HG03280 (cell line): ENCODE data around the gene TCF3.

Source experiments
- ATAC-seq: cut with Tn5 transposase; IDR thresholded peaks from one replicate; pipeline ENCODE4 v1.9.1; 2021; ENCODE audit warnings: mild to moderate bottlenecking, moderate library complexity; ENCODE audit not compliant: unreplicated experiment

Gene TCF3

DNA sequence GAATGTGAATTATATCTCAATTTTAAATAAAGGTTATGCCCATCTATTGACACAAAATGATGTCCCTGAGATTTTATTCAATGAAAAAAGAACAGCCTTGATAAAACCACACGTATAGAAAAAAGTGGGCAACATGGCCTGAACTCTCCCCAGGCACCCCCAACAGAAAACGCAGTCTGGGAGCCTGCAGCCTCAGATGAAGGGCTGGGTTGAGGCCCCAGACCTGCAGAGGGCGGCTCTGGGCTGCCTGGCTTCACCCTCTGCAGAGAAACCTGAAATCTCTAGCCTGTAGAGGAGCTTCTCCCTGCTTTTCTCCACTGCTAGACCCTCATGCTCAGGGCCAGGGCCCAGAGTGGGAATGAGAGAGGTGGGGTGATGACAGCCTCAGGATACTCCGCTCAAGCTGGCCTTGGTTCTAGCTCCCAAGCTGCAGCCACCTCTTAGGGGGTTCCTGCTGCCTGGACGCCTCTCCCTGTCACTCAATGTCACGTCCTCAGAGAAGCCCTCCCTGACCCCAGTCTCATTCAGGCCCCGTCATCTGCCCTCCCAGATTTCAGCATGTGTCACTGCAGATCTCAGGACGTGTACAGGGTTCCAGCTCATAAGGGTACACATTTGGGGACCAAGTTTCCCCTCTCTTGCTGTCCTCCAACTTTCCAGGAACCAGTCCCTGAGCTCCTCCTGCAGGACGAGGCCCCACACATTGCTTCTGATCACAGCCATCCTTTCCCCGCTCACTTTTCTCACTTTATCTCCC lies 61.6 kb downstream of the TCF3 start:
- ATAC-seq: no peak

GRCh38 chr19:1587872-1588271 lies 64.5 kb downstream of the TCF3 start:
- ATAC-seq: no peak

DNA sequence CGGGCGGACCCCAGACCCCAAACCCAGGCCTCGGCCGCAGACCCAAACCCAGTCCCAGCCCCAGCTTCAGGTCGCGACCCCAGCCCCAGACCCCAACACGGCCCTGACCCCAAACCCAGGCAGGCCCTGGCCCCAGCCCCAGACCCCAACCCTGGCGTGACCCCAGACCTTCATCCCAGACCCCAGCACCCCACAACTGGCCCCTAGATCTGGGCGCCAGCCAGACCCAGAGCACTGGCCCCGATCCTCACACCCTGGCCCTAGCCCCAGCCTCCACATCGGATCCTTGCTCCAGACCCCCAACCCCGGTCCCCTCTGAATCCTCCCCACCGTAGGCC lies 67.2 kb downstream of the TCF3 start:
- no peak for ATAC-seq

GRCh38 chr19:1584500-1585242 lies 67.7 kb downstream of the TCF3 start:
- ATAC-seq: no peak

GRCh38 chr19:1582201-1582600 lies 70.2 kb downstream of the TCF3 start:
- ATAC-seq: no peak

DNA sequence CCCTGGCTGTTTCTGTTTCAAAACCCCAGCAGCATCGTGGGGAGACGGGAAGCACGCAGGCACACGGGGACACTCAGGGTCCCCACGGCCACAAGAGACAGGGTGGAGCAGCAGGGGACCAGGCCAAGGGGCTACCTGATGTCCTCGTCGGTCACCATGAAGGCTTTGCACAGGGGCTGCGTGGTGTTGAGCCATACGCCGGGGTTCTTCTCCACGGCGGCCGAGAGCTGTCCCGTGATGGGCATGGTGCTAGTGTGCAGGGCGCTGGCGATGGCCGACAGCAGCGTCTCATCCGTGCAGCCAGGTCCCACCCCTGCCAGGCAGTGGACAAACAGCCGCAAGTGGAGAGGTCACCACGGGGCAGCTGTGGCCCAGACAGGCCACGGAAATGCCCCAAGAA lies 71.5 kb downstream of the TCF3 start:
- no peak for ATAC-seq

- ATAC-seq: no peak
These were observed 72.0 kb downstream of the TCF3 start for GRCh38 chr19:1580382-1580781.

GRCh38 chr19:1579222-1579621 lies 73.2 kb downstream of the TCF3 start:
- ATAC-seq: no peak

GRCh38 chr19:1577929-1578618 lies 74.3 kb downstream of the TCF3 start:
- ATAC-seq: no peak

GRCh38 chr19:1577090-1577928 lies 75.1 kb downstream of the TCF3 start:
- no peak for ATAC-seq

- no peak for ATAC-seq
These were observed 75.9 kb downstream of the TCF3 start for GRCh38 chr19:1576242-1577089.

DNA sequence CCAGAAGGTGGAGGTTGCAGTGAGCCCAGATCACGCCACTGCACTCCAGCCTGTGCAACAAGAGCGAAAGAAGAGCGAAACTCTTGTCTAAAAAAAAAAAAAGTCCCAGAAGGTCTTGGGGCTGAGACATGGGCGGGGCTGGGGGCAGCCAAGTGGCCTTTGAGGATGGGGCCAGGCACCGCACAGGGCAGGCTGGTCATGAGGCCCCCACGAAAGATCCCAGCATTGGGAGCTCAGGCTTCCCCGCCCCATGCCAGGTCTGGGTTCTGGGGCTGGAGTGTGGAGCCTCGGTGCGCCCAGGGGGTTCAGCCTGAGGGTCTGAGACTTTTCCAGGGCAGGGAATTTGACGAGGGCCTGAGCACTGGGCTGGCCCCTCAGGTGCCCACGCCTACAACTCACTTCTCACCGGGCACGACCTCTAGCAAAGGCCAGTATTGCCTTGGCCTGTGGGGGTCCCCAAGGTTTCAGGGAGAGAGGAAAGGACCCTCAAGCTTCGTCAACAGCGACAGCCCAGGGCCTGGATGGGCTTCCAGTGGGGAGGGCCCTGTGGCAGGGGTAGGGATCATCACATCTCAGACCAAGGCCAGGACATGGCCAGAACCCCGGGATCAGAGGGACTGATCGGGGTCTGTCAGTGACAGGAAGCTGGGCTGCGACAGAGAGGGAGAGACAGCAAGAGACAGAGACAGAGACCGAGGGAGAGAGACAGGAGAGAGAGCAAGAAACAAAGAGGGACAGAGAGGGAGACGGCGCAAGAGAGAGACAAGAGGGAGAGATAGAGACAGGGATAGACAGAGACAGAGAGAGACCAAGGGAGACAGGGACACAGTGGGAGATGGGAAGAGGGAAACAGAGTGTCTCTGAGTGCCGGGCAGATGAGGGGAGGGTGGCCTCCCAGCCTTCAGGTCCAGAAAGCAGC lies 76.8 kb downstream of the TCF3 start:
- ATAC-seq: no peak

DNA sequence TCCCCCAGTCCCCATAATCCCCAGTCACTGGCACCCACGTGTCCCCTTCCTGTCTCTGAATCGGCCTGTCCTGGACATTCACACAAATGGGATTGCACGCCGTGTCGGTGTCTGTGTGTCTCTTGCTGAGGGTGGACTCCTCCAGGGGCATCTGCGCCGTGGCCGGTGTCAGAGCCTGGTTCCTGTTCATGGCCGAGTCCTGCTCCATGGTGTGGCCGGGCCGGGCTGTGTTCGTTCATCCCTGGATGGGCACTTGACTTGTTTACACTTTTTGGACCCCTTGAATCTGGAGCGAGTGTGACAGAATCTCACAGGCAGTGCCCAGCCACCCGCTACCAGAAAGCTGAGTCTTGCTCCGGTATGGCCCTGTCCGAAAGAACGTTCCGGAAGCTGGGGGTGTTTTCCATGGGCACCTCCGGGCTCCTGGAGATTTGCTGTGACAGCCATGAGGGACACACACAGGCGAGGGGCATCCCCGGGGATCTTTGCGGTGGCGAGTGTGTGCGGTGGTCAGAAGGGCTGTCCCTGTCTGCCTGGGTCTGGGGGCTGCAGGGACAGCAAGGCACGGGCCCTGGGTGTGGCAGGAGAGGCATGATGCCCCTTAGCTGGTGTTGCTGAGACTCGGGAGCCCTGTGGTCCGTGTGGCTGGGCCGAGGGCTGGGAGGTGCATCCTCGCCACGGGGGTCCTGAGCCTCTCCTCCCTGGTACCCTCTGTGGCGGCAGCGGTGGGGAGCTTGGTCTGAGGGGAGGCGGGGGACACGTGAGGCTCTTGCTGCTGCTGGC lies 77.9 kb downstream of the TCF3 start:
- no peak for ATAC-seq

DNA sequence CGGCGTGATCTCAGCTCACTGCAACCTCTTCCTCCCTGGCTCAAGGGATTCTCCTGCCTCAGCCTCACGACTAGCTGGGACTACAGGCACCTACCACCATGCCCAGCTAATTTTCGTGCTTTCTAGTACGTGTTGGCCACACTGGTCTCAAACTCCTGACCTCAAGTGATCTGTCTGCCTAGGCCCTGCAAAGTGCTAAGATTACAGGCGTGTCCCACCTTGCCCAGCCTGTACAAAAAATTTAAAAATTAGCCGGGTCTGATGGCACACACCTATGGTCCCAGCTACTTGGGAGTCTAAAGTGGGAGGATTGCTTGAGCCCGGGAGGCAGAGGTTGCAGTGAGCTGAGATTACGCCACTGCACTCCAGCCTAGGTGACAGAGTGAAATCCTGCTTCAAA lies 79.6 kb downstream of the TCF3 start:
- no peak for ATAC-seq

DNA sequence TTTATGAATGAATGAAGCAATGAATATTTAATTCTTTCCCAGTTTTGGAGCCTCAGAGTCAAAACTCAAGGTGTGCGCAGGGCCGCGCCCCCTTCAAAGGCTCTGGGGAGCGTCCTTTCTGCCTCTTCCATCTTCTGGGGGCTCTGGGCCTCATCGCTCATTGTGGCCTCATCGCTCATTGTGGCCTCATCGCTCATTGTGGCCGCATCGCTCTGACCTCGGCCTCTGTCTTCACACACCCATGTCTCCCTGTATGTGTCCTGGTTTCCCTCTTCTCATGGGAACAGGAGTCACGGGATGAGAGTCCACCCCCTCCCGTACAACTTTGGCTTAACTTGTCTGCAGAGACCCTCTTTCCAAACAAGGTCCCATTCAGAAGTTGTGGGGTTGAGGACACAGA lies 81.1 kb downstream of the TCF3 start:
- ATAC-seq: no peak

- no peak for ATAC-seq
These were observed 81.6 kb downstream of the TCF3 start for GRCh38 chr19:1570836-1571235.

GRCh38 chr19:1569997-1570396 lies 82.4 kb downstream of the TCF3 start:
- ATAC-seq: no peak

DNA sequence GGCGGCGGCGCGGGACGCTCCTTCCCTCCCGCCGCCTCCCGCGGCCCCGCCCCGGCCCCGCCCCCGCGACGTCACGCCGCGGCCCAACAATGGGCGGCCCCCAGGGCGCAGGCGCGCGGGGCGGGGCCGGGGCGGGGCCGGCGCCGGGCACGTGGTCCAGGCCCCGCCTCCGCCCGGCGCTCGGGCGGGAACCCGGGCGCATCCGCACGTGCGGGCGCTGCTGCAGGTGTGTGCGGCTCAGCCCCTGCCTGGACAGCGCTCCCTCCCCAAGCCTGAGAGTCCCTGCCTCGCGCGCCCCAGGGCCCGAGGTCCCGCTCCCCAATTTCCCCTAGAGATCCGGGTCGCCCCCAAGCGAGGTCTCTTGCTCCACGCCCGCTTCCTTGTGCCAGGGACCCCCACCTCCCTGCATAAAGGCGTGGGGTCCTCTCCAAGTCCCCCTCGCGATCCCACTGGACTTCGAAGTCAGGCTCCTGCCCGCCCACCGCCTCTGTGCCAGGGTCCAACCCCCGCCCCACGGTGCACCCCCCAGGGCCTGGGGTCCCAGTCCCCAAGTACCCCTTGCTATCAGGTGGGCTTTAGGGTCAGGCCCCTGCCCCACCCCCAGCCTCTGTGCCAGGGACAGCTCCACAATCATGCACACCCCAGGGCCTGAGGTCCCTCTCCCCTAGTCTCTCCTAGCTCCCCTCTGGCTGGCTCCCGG lies 83.9 kb downstream of the TCF3 start, which contains the start of gene MEX3D:
TSS of gene MEX3D (minus strand) at position 6 of the 700 bp plus-strand sequence. CDS start 267 bp downstream, outside the sequence.
- peak; percentile 70 for ATAC-seq
